ENCODE results near the gene RSRC1.
A peak's percentile ranks its signal among the peaks of the same experiment; 100 is the strongest.

The RSRC1 gene

DNA sequence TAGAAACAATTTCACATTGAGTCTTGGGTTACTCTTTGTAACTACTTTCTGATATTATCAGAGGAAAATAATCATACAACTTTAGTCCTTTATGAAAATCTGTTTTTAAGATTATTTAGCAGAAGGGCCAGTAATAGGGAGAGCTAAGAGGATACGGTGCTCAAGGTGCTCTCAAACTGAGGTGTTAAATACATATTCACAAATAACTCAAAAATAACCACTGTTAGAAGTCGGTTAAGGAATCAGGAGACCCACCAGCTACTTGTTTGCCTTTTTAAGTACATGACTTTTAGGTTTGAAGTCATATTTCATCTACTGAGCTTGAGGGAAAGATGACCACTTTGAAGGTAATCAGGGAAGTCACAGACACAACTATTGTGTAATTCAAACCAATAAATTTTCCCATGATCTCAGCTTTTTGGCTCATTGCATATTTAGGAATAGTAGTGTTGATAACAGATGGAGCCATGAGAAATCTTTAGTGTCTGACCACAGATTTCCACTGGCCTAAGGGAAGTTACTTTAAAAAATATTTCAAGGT lies 1.4 kb upstream of the RSRC1 start:
- Histone ChIP-seq H3K36me3 (ENCODE audit: control insufficient read depth in 1 of 2, insufficient read depth in 2 of 2, low read length in 2 of 2) (peaks cover 0 to 1% of the 10 kb centered on the region in 2 experiments), H4K8ac (ENCODE audit: low read depth, low read length) (no peak overlapping the region), H3K27me3 (ENCODE audit: insufficient read depth, low read length) (peaks cover 41% of the 10 kb centered on the region), H3K9ac (ENCODE audit: low read length) (no peak overlapping the region), H3K23ac (ENCODE audit: low read length) (no peak overlapping the region), H3K79me2 (ENCODE audit: control insufficient read depth, insufficient read depth, low read length, poor library complexity) (peaks cover 2% of the 10 kb centered on the region), H2AK5ac (ENCODE audit: low read length) (no peak overlapping the region), H4K91ac (ENCODE audit: low read depth, low read length) (no peak overlapping the region), H4K12ac (ENCODE audit: low read depth, low read length) (no peak overlapping the region), H3K27ac (ENCODE audit: low read depth, low read length) (no peak overlapping the region), H3K4me2 (ENCODE audit: low read length) (no peak overlapping the region), H2BK12ac (ENCODE audit: low read length) (no peak overlapping the region), H3K4me3 (ENCODE audit: low read depth, low read length) (no peak overlapping the region), H3K14ac (ENCODE audit: low read length) (no peak overlapping the region), H3K9me3 (ENCODE audit: insufficient read depth, low read depth, low read length) (peaks cover 5% of the 10 kb centered on the region), H2AFZ (ENCODE audit: insufficient read depth, low read length, poor library complexity) (no peak overlapping the region), H2BK120ac (ENCODE audit: insufficient read depth, low read length, poor library complexity) (no peak overlapping the region), H3K79me1 (ENCODE audit: low read length) (peaks cover 6% of the 10 kb centered on the region), H3K4me1 (ENCODE audit: control insufficient read depth in 1 of 2, insufficient read depth in 2 of 2, low read length in 2 of 2) (peaks cover under 1 to 5% of the 10 kb centered on the region in 2 experiments), H2BK5ac (ENCODE audit: low read depth, low read length, poor library complexity) (no peak overlapping the region), H3K18ac (ENCODE audit: low read length) (no peak overlapping the region), H3K4ac (ENCODE audit: low read depth, low read length) (no peak overlapping the region)
- no peak for DNase-seq
- WGBS (ENCODE audit: extremely low coverage, insufficient coverage, insufficient read length) = no CpG with 5 or more reads among the region's 2 CpGs

DNA sequence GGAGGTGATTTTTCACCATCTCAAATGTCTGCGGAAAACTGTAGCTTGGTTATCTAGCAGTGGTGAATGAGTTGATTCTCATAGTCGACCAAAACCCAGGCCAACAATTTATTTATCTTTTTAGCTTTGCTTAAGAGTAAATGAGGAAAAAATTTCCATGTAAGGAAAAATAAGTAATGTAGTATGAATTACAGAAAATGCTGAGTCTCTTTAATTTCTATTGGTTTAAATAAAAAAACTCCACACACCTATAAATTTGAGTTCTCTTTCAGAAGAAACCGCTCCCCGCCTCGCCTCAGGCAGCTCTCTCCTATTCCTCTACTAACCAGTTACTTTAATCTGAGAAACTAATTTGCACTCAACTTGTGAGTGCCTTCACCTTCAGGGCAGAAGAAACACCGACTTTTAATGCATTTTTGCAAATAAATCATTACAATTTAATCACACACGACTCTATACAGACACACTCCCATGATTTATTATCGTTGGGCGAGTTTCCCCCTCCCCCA lies 540 bp upstream of the RSRC1 start:
- no peak overlapping the region for H3K14ac ChIP-seq (ENCODE audit: low read length)
- H3K9me3 ChIP-seq (ENCODE audit: insufficient read depth, low read depth, low read length) = peaks cover 5% of the 10 kb centered on the region
- peaks cover 6% of the 10 kb centered on the region for H3K79me1 ChIP-seq (ENCODE audit: low read length)
- H3K79me2 ChIP-seq (ENCODE audit: control insufficient read depth, insufficient read depth, low read length, poor library complexity) = peaks cover 2% of the 10 kb centered on the region
- no CpG with 5 or more reads among the region's 9 CpGs for WGBS (ENCODE audit: extremely low coverage, insufficient coverage, insufficient read length)
- no peak overlapping the region for H3K4ac ChIP-seq (ENCODE audit: low read depth, low read length)
- H4K8ac ChIP-seq (ENCODE audit: low read depth, low read length) = no peak overlapping the region
- no peak overlapping the region for H3K4me3 ChIP-seq (ENCODE audit: low read depth, low read length)
- no peak overlapping the region for H2BK120ac ChIP-seq (ENCODE audit: insufficient read depth, low read length, poor library complexity)
- no peak overlapping the region for H4K12ac ChIP-seq (ENCODE audit: low read depth, low read length)
- peak overlapping the region; percentile 67 for H3K4me2 ChIP-seq (ENCODE audit: low read length)
- no peak overlapping the region for H3K18ac ChIP-seq (ENCODE audit: low read length)
- H2AK5ac ChIP-seq (ENCODE audit: low read length) = no peak overlapping the region
- DNase-seq = no peak
- no peak overlapping the region for H3K9ac ChIP-seq (ENCODE audit: low read length)
- no peak overlapping the region for H4K91ac ChIP-seq (ENCODE audit: low read depth, low read length)
- peaks cover 33% of the 10 kb centered on the region for H3K27me3 ChIP-seq (ENCODE audit: insufficient read depth, low read length)
- no peak overlapping the region for H2BK5ac ChIP-seq (ENCODE audit: low read depth, low read length, poor library complexity)
- H3K27ac ChIP-seq (ENCODE audit: low read depth, low read length) = no peak overlapping the region
- H2AFZ ChIP-seq (ENCODE audit: insufficient read depth, low read length, poor library complexity) = no peak overlapping the region
- no peak overlapping the region for H2BK12ac ChIP-seq (ENCODE audit: low read length)
- peaks cover 0 to 1% of the 10 kb centered on the region in 2 experiments for H3K36me3 ChIP-seq (ENCODE audit: control insufficient read depth in 1 of 2, insufficient read depth in 2 of 2, low read length in 2 of 2)
- peaks cover 0 to 5% of the 10 kb centered on the region in 2 experiments for H3K4me1 ChIP-seq (ENCODE audit: control insufficient read depth in 1 of 2, insufficient read depth in 2 of 2, low read length in 2 of 2)
- no peak overlapping the region for H3K23ac ChIP-seq (ENCODE audit: low read length)

DNA sequence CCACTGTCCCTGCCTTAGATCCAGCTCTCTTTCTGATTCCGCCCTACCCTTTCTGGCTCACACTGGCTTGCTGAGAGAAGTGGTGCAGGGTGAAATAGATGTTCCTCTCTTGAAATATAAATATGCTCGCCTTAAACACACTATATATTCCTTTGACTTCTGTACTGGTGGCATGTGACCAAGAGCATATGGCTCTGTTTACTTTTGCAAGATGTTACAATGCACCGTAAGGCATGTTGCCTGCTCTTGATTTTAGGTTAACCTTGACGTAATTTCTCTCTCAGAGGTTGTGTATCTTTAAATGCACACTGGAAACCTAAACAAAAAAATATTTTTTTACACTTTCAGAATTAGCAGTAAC lies 749 bp downstream of the RSRC1 start:
- H3K23ac ChIP-seq (ENCODE audit: low read length) = no peak overlapping the region
- H3K18ac ChIP-seq (ENCODE audit: low read length) = no peak overlapping the region
- peaks cover 2% of the 10 kb centered on the region for H3K79me2 ChIP-seq (ENCODE audit: control insufficient read depth, insufficient read depth, low read length, poor library complexity)

DNA sequence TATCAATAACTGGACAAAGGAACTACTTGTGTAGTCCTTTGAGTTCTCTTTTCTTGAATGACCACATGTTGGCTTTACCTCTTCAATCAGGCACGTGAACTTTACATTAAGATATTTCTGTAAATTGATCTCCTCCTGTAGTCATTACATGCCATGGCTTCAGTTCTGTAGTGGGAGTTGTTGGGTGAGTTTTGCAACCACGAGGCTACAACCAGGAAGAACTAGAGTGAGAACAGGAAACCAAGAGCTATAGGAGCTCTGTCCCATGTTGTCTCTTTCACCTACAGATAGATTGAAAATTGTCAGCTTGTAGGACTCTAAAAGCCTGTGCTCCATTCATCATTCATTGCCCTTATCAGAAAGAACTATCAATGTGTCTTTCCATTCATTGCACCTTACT lies 2.0 kb downstream of the RSRC1 start:
- WGBS (ENCODE audit: extremely low coverage, insufficient coverage, insufficient read length) = no CpG with 5 or more reads among the region's 2 CpGs
- Histone ChIP-seq H4K91ac (ENCODE audit: low read depth, low read length) (no peak overlapping the region), H3K79me2 (ENCODE audit: control insufficient read depth, insufficient read depth, low read length, poor library complexity) (peaks cover 2% of the 10 kb centered on the region), H3K36me3 (ENCODE audit: control insufficient read depth in 1 of 2, insufficient read depth in 2 of 2, low read length in 2 of 2) (peaks cover 0 to 1% of the 10 kb centered on the region in 2 experiments), H3K18ac (ENCODE audit: low read length) (no peak overlapping the region), H3K27me3 (ENCODE audit: insufficient read depth, low read length) (peaks cover 9% of the 10 kb centered on the region), H2BK12ac (ENCODE audit: low read length) (no peak overlapping the region), H3K9ac (ENCODE audit: low read length) (no peak overlapping the region), H3K9me3 (ENCODE audit: insufficient read depth, low read depth, low read length) (peaks cover 3% of the 10 kb centered on the region), H3K4me3 (ENCODE audit: low read depth, low read length) (no peak overlapping the region), H2AK5ac (ENCODE audit: low read length) (no peak overlapping the region), H3K4me1 (ENCODE audit: control insufficient read depth in 1 of 2, insufficient read depth in 2 of 2, low read length in 2 of 2) (peaks cover 0 to 3% of the 10 kb centered on the region in 2 experiments), H3K27ac (ENCODE audit: low read depth, low read length) (no peak overlapping the region), H3K4ac (ENCODE audit: low read depth, low read length) (no peak overlapping the region), H3K4me2 (ENCODE audit: low read length) (no peak overlapping the region), H3K79me1 (ENCODE audit: low read length) (peaks cover 6% of the 10 kb centered on the region), H4K12ac (ENCODE audit: low read depth, low read length) (no peak overlapping the region), H3K14ac (ENCODE audit: low read length) (no peak overlapping the region), H3K23ac (ENCODE audit: low read length) (no peak overlapping the region), H2BK5ac (ENCODE audit: low read depth, low read length, poor library complexity) (no peak overlapping the region), H2AFZ (ENCODE audit: insufficient read depth, low read length, poor library complexity) (no peak overlapping the region), H4K8ac (ENCODE audit: low read depth, low read length) (no peak overlapping the region), H2BK120ac (ENCODE audit: insufficient read depth, low read length, poor library complexity) (no peak overlapping the region)
- no peak for DNase-seq

More for the DNA sequence above, 749 bp downstream of the RSRC1 start:
- Histone ChIP-seq H3K9me3 (ENCODE audit: insufficient read depth, low read depth, low read length) (peaks cover 3% of the 10 kb centered on the region), H2AFZ (ENCODE audit: insufficient read depth, low read length, poor library complexity) (peak overlapping the region; percentile 83), H3K4me2 (ENCODE audit: low read length) (peak overlapping the region; percentile 67), H3K14ac (ENCODE audit: low read length) (no peak overlapping the region), H3K79me1 (ENCODE audit: low read length) (peaks cover 6% of the 10 kb centered on the region), H3K4me3 (ENCODE audit: low read depth, low read length) (peak overlapping the region; percentile 91), H3K36me3 (ENCODE audit: control insufficient read depth in 1 of 2, insufficient read depth in 2 of 2, low read length in 2 of 2) (peaks cover 0 to 1% of the 10 kb centered on the region in 2 experiments), H2AK5ac (ENCODE audit: low read length) (no peak overlapping the region), H2BK12ac (ENCODE audit: low read length) (no peak overlapping the region), H4K8ac (ENCODE audit: low read depth, low read length) (peak overlapping the region; percentile 94), H4K91ac (ENCODE audit: low read depth, low read length) (no peak overlapping the region), H4K12ac (ENCODE audit: low read depth, low read length) (no peak overlapping the region), H2BK5ac (ENCODE audit: low read depth, low read length, poor library complexity) (no peak overlapping the region), H2BK120ac (ENCODE audit: insufficient read depth, low read length, poor library complexity) (no peak overlapping the region), H3K27me3 (ENCODE audit: insufficient read depth, low read length) (peaks cover 21% of the 10 kb centered on the region), H3K4me1 (ENCODE audit: control insufficient read depth in 1 of 2, insufficient read depth in 2 of 2, low read length in 2 of 2) (peaks cover 0 to 3% of the 10 kb centered on the region in 2 experiments), H3K9ac (ENCODE audit: low read length) (peak overlapping the region; percentile 83), H3K4ac (ENCODE audit: low read depth, low read length) (no peak overlapping the region), H3K27ac (ENCODE audit: low read depth, low read length) (no peak overlapping the region)
- no CpG with 5 or more reads among the region's 4 CpGs for WGBS (ENCODE audit: extremely low coverage, insufficient coverage, insufficient read length)
- no peak for DNase-seq

Data from trophoblast cell (in vitro differentiated cells and primary cell).